Measurements from ENCODE around the gene TTYH1. TPM values are rescaled to one million over a fixed set of nuclear protein-coding genes. Genes with fewer than 3 reads are reported as not detected.

The TTYH1 gene
- total and polyA plus RNA-seq, 2 of the 4 experiments (the other 2 are of a cell fraction), result not detected

DNA sequence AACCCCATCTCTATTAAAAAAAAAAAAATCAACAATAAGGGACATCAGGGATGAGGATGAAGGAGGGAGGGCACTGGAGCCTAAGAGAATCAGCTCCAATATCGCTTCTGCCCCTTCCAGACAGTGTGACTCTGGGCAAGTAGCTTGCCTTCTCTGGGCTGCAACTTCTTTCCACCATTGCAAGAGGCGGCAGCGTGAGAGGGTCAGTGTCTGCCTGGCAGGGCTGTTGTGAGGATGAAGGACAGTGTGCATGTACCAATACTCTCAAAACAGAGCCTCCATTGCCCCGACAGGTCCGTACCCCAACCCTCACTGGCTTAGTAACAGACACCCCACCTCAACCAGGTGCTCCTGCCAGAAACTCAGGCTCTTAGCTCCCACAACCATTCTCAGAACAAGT is 18.4 kb downstream of the TTYH1 start:
- Histone ChIP-seq H3K4me2 (ENCODE audit: low read depth, low read length) (no peak overlapping the region), H2AFZ (replicated peaks; ENCODE audit: low read length, poor library complexity) (no peak overlapping the region), H3K9me3 (ENCODE audit: control insufficient read depth, insufficient read depth, low read length) (no peaks in the 10 kb centered on the region), H2AK5ac (ENCODE audit: low read depth, low read length) (no peak overlapping the region), H3K14ac (replicated peaks; ENCODE audit: low read depth, low read length) (no peak overlapping the region), H3K27ac (ENCODE audit: insufficient read depth, low read length) (no peak overlapping the region), H2BK15ac (ENCODE audit: low read depth, low read length) (no peak overlapping the region), H3K9ac (ENCODE audit: low read depth, low read length) (no peak overlapping the region), H2AK9ac (replicated peaks; ENCODE audit: low read depth, low read length, poor library complexity) (no peak overlapping the region), H4K5ac (ENCODE audit: low read depth, low read length) (no peak overlapping the region), H4K91ac (ENCODE audit: insufficient read depth, low read depth, low read length) (no peak overlapping the region), H3K23ac (ENCODE audit: low read depth, low read length) (no peak overlapping the region), H3K36me3 (ENCODE audit: control insufficient read depth, insufficient read depth, low read length) (peaks cover 2% of the 10 kb centered on the region; the same call in 1 of the 2 replicates), H2BK20ac (ENCODE audit: low read depth, low read length) (no peak overlapping the region), H3K4me3 (ENCODE audit: insufficient read depth, low read depth, low read length) (no peak overlapping the region), H3K4ac (ENCODE audit: low read depth, low read length) (no peak overlapping the region), H3K4me1 (ENCODE audit: control insufficient read depth, insufficient read depth, low read length) (0 out of 2 replicates have a peak, but pooled peaks cover 2% of the 10 kb centered on the region), H3K56ac (ENCODE audit: extremely low read depth, insufficient read depth, low read length) (no peak overlapping the region), H2BK5ac (ENCODE audit: low read depth, low read length, poor library complexity, severe bottlenecking) (no peak overlapping the region), H2BK120ac (ENCODE audit: low read depth, low read length) (no peak overlapping the region), H3K27me3 (ENCODE audit: control insufficient read depth, insufficient read depth, low read length) (peaks cover 11% of the 10 kb centered on the region; the same call in 1 of the 2 replicates), H4K8ac (ENCODE audit: low read depth in 2 of 2, low read length in 2 of 2) (no peak overlapping the region), H3K18ac (ENCODE audit: low read depth, low read length) (no peak overlapping the region), H3K9me1 (ENCODE audit: insufficient read depth, low read length) (peaks cover 3% of the 10 kb centered on the region; the same call in 1 of the 2 replicates), H3K79me1 (ENCODE audit: low read depth in 1 of 2, low read length in 2 of 2) (peaks cover 3 to 7% of the 10 kb centered on the region in 2 experiments; a peak in 3 of 4 replicates), H4K20me1 (ENCODE audit: insufficient read depth, low read length) (peaks cover 7% of the 10 kb centered on the region)
- intact Hi-C loops (cut with micrococcal nuclease), result no loop called here
- DNase-seq, result no peak
- POLR2A ChIA-PET (ENCODE audit: unreplicated experiment), result interaction anchor here (0.6 to 0.7 kb wide), 2 partner anchors 26 to 669 kb away, joined by 3 to 5 read pairs; no protein-coding TSS in a partner anchor
- 100% methylated on average over 3 of the region's 5 CpGs; no CpG with 5 or more reads in 1 of the 2 experiments for WGBS, 2 experiments (ENCODE audit: extremely low coverage in 2 of 2, insufficient read length in 1 of 2)
- in situ Hi-C loops (cut with MboI; ENCODE audit: low sequenced_read_pairs), result no loop called here
- dilution Hi-C loops (cut with HindIII; ENCODE audit: low sequenced_read_pairs, unreplicated experiment), result no loop called here
- no peak for ATAC-seq (ENCODE audit: low read depth)
- TF ChIP-seq CEBPB (IDR thresholded peaks at IDR 0.05; ENCODE audit: low read depth, low read length) (no peak), POLR2A (IDR thresholded peaks at IDR 0.05; ENCODE audit: low read depth, low read length) (no peak), BHLHE40 (IDR thresholded peaks at IDR 0.05; ENCODE audit: low read depth, low read length) (no peak), SMC3 (IDR thresholded peaks at IDR 0.05; ENCODE audit: low read depth, low read length) (no peak), NFE2L2 (IDR thresholded peaks at IDR 0.05; ENCODE audit: low read depth, low read length) (no peak), RCOR1 (IDR thresholded peaks at IDR 0.05; ENCODE audit: insufficient replicate concordance, low read length) (no peak), MAFK (IDR thresholded peaks at IDR 0.05; ENCODE audit: low read depth, low read length) (no peak), MAZ (IDR thresholded peaks at IDR 0.05; ENCODE audit: borderline replicate concordance, low read depth, low read length) (no peak), CTCF (conservative IDR thresholded peaks at IDR 0.05; ENCODE audit: low read depth, low read length) (no peak)
- TF ChIP-seq, protein P1, sequence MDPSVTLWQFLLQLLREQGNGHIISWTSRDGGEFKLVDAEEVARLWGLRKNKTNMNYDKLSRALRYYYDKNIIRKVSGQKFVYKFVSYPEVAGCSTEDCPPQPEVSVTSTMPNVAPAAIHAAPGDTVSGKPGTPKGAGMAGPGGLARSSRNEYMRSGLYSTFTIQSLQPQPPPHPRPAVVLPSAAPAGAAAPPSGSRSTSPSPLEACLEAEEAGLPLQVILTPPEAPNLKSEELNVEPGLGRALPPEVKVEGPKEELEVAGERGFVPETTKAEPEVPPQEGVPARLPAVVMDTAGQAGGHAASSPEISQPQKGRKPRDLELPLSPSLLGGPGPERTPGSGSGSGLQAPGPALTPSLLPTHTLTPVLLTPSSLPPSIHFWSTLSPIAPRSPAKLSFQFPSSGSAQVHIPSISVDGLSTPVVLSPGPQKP (IDR thresholded peaks at IDR 0.05; ENCODE audit: borderline replicate concordance, low read depth, low read length), result no peak
- no TSS peak for BruUV-seq (replicated peaks)
- CTCF ChIA-PET, result no interaction called here

Measured in IMR-90 (cell line).